ENCODE data around the gene GSTO2.

The GSTO2 gene

DNA sequence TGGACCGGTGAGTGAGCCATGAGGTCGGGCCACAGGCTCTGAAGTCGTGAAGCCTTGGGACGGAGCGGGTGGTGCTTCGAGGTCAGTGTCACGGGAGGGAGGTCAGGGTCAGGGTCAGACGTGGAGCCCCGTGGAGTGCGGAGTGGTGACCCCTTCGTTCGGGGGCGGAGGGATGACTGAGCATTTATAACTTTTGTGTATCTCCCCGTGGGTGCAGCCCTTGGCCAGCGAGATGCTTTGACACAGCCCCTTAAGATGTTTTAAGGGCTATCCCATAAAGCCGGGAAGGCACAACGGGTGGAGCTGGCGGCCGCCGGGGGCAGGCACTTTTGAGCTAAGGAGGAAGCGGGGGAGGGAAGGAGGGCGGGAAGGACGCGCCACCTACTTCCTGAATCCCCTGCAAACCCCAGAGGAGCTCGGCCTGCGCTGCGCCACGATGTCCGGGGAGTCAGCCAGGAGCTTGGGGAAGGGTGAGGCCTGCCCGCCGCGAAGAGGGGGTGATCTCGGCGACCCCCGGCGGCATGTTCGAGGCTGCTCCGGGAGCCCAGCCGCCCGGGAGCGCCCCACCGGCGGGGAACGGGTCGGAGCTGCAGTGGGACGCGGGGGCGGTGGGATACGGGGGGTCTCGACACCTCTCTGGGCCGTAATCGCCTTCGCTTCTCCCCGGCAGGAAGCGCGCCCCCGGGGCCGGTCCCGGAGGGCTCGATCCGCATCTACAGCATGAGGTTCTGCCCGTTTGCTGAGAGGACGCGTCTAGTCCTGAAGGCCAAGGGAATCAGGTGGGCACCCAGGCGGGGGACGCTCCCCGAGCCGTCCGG, 14.3 kb upstream of the GSTO2 start, which contains the start of gene GSTO1:
Gene GSTO1 (plus strand): TSS at position 400 of the 818 bp plus-strand sequence. CDS start 37 bp downstream, at position 437.
- peak; percentile 35 to 51 for DNase-seq

DNA sequence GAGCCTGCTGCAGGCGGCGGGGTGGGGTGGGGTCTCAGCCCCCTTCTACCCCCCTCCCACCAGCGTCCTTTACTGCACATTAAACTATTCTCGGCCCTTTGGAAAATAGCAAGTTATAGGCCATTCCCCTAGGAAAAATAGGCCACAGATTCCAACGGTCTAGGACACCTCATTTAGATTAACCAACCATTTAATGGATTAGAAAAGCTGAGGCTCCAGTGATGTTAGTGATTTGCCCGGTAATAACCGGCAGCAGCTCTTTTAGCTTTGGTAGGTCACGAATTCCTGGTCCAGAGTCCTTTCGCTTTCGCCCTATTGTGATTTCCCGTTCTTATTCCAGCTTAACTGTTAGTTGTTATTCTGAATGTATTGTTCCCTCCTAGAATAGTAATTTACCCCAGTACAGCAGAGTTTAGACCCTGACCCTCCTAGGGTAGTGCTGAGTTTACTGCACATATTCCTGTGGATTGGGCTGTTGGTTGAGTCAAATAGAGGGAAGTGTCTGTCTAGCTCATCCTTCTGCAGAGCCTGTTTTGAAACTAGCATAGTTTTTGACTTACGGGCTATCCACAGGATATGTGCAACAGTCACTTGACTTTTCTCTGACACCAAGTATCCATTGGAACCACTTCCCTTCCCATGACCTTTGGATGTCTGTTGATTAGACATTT, 13.5 kb upstream of the GSTO2 start:
- DNase-seq: peak in 1 of 2 donors; percentile 29

DNA sequence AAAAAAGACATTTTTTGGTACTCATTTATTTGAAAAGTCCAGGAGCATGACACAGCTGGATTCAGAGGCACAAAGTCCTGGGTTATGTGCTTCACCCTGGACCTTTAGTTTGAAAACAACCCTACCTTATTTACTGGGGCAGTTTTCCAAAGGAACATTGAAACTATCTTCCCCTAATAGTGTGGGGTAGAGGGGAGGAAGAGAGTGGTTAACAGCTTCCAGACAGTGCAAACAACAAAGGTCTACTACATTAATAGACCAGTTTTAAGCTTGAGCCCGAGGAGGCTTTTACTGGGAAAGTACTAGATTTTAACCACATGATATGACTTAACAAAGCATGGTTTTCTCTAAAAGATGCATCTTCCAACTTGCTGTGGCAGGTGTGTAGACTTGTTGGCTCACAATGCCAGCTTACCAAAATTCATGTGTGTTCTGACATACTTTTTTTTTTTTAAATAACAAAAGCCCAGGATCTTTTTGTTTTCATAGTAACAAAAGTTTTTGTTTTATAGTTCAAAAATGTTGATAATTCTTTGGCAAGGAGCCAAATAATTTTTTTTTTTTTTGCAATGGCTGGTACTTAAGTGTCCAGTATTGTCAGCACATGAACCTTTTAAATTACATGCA, 12.5 kb upstream of the GSTO2 start:
- DNase-seq: no peak

DNA sequence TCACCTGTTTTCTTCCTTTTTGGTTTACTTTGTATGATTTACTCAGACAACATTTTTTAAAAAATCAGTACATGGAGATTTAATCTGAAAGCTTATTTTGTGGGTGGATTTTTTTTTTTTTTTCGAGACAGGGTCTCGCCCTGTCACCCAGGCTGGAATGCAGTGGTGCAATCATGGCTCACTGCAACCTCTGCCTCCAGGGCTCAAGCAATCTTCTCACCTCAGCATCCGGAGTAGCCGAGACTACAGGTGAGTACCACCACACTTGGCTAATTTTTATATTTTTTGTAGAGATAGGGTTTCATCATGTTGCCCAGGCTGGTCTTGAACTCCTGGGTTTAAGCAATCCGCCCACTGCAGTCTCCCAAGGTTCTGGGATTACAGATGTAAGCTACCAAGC, 11.7 kb upstream of the GSTO2 start:
- no peak for DNase-seq

DNA sequence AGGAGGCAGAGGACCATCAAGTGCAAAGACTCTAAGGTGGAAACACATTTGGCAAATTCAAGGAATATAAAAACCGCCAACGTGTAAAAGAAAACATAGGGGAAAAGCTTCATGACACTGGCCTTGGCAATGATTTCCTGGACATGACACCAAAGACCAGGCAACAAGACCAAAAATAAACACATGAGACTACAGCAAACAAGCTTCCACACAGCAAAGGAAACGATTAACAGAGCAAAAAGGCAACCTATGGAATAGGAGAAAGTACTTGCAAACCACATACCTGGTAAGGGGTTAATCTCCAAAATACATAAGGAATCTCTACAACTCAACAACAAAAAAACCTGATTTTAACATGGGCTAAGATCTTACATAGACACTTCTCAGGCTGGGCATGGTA, 10.8 kb upstream of the GSTO2 start:
- no peak for DNase-seq

DNA sequence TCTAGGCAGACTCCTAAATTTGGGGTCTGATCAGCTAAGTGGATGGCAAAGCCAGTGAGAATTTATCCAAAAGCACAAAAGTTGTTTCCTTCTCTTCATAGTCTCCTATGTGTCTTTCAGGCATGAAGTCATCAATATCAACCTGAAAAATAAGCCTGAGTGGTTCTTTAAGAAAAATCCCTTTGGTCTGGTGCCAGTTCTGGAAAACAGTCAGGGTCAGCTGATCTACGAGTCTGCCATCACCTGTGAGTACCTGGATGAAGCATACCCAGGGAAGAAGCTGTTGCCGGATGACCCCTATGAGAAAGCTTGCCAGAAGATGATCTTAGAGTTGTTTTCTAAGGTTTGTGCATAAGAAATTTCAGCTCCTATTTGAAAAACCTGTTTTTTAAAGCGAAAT, 9.5 kb upstream of the GSTO2 start:
- no peak for DNase-seq

DNA sequence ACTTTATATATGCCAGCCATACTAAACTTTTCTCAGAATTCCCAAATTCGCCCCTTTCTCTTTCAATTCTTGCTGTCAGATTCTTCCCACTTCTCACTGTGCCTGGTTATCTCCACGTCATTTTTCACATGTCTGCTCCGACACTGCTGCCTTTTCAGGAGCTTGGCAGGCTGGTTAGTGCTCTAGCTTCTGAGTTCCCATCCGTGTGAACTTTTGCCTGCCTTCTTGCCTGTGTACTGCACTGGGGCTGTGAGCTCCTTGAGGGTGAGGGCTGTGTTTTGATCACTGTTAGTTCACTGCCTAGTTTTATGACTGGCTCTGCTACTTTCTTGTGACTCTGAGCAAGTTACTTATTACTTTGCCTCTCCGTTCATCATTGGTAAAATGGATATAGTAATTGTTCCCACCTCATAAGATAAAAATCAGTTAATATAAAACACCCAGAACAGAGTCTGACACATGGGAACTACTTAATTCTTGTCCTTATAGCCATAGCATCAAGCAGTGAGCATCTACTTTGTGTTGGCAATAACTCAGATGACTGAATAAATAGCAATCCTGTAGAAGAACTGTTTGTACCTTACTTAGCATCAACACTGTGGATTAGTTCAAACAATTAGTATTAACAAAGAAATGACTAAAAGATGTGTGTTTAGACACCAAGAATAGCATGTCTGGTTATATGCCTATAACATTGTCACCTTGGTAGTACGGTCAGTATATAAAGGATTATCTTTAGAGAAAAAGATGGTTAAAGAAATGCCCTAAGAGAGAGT, 8.8 kb upstream of the GSTO2 start:
- no peak for DNase-seq

DNA sequence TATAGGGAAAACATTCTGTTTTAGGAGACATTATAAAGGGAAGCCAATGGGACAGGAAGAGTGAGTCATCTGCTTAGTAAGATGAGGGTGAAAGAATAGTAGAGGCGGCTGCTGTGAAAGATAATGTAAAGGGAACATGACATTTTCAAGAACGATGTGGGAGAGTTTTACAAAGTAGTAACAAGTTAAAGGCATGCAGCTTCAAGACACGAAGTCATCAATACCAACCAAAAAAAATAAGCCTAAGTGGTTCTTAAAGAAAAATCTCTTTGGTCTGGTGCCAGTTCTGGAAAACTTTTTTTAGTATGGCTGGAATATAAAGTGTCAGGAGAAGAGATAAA, 8.2 kb upstream of the GSTO2 start:
- peak in 1 of 2 donors; percentile 89 for DNase-seq

DNA sequence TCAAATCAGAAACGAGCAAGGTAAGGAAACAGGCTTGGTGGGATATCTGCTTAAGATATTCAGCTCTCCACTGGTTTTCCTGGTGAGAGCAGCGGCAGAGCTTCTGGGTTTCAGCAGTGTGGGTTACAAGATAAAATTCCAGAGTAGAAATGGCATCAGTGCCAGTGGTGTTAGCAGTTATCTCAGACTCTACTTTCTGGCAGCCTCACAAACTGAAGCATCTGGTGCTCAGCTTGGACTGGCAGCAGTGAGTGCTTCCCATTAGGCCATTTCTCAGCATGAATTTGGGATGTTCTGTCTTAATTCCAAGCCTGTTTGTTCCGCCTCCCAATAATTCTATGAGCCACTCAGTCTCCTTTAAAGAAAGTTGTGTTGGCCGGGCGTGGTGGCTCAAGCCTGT, 6.9 kb upstream of the GSTO2 start:
- DNase-seq: no peak

DNA sequence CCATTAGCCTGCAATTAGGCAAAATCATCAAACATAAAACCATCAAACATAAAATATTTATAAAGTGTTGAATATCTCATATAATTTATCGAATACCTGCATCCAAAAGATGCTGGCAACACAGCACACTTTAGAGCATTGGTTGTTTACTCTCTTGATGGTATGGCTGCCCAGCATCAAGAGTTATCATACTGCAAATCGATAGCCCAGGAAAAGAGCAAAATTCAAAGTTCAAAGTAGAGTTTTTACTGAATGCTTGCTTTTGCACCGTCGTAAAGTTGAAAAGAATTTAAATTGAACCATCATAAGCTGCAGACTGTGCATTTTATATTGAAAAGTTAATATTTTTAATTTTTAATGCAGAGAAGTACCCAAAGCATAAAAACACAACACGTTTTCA, 4.2 kb upstream of the GSTO2 start:
- DNase-seq: no peak

DNA sequence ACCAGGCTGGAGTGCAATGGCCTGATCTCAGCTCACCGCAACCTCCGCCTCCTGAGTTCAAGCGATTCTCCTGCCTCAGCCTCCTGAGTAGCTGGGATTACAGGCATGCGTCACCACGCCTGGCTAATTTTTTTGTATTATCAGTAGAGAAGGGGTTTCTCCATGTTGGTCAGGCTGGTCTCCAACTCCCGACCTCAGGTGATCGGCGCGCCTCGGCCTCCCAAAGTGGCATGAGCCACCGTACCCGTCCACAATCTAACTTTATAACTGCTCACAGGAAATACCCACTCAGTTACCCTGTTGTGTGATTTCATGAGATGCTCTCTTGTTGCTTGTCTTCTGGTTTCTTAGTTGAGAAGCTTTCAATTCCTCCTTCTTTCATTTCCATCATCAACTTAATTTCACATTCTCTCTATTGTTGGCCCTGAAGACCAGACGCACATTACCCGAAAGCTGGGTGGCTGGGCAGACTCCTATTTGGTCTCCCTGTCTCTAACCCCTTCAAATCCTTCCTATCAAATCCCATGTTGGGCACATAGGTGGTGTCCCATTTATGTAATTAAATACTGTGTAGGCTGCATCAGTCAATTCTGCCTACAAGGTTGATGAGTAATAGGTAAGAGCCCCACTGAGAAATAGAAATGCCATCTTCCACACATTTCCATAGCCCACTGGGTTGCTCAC, 1.1 kb upstream of the GSTO2 start:
- no peak for DNase-seq

DNA sequence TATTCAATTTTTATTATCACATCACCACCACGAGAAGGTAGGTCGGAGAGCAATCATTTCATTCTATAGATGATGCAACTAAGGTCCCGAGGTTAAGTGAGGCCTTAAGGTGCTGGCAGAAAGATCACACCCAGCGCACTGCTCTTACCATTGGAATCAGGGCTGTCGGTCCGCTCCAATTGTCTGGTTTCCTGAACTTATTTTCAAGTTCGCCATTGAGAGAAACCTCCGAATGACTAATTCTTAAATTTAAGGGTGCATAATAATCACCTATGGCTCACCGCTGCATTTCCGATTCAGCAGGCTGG, 625 bp upstream of the GSTO2 start:
- DNase-seq: no peak

DNA sequence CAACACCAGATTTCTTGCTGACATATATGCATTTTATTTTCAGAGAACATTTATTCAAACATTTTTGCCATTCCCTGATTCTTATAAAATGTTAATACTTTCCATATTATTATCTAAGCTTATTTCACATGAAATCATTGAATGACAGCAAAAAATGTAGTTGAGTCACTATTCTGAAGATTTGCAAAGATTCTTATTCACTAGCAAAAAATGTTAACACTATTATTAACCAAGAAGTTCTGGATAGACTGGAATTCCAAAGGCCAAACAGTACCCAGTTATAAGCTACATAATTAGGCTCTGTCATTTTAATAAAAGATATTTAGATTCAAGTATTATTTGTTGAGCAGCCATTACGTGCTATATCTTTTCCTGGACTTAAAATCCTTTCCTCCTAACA, 4.3 kb downstream of the GSTO2 start:
- no peak for DNase-seq

DNA sequence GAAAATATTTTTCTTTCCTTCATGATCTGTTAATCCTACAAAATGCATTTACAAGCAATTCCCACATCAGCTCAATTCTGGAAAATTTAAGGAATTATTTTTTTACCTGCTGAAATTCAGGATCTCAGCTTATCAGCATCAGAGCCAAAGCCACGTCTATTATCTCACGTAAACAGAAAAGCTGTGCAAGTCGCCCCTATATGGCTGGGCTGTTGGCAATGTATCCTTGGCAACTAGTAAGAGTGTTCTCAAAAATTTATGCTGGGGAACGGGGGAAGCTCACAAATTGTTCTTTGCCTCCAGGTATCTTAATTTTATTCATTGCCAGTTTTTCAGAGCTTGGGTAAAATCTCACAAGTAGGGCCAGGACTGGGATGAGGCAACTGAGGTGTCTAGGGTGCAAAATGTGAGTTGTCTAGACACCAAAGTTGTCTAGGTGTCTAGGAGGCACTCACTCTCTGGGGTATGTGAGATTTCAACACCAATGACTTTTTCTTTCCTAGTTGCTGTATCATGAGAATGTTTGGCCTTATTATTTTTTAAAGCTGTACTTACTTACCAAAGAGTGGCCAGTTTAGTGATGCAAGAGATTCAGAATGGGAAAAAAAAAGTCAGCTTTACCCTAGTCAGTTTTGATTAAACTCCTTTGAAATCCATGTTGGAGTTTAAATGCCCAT, 5.1 kb downstream of the GSTO2 start:
- no peak for DNase-seq

DNA sequence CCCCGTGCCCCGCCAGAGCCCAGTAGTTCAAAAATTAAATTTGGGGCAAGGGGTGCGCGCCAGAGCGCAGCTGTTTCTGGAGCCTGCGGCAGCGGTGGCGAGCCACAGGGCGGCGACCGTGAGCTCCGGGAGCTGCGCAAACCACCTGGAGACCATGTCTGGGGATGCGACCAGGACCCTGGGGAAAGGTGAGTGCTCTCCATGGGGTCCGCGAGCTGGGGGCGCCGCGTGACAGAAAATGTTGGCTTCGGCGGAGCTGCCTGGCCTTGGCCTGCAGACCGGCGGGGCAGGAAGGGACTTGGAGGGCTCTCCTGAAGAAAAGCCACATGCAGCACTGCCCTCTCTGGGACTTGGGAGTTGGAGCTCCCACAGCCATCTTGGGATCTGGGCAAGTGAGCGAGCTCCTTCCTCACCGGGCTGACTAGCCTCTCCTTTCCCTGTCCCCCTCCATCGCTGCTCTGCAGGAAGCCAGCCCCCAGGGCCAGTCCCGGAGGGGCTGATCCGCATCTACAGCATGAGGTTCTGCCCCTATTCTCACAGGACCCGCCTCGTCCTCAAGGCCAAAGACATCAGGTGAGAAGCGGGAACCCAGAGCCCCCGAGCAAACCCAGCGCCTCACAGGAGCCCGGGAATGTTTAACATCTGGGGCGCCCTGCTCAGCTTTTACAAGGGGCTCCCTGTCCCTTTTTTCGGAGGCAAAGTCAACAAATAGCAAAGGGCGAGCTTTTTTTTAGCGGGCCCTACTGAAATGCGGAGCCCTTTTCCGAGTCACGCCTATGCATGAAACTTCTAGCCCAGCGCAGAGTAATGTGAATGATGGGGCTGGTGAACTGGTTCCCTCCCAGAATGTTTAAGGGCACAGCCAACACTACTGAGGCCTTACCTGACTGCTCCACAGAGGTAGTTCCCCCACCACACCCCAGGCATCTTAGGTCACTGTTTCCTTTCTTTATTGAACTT, 6.1 kb downstream of the GSTO2 start:
- DNase-seq: peak in 1 of 2 donors; percentile 5

DNA sequence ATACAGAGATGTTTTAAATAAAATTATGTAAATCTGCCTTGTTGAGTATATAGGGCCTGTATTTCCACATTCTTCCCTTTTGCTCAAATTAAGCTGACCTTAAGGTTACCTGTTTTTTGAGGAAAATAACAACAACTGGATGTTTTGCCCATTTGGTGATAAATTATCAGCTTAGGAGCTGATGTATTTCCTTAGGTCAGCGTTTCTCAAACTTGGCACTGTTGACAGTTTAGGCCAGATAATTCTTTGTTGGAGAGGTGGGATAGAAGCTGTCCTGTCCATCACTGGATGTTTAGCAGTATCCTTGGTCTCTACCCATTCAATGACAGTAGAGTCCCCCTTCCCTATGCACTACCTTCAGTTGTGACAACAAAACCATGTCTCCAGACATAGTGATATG, 7.2 kb downstream of the GSTO2 start:
- DNase-seq: no peak

DNA sequence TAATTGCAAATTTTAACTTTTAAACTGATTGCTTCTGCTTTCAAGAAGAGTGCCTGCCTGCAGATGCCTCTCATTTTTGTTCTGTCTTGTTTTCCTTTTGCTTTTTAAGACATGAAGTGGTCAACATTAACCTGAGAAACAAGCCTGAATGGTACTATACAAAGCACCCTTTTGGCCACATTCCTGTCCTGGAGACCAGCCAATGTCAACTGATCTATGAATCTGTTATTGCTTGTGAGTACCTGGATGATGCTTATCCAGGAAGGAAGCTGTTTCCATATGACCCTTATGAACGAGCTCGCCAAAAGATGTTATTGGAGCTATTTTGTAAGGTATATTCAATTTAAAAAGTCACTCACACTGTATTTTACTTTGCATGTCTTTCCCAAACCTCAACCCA, 8.8 kb downstream of the GSTO2 start:
- no peak for DNase-seq

DNA sequence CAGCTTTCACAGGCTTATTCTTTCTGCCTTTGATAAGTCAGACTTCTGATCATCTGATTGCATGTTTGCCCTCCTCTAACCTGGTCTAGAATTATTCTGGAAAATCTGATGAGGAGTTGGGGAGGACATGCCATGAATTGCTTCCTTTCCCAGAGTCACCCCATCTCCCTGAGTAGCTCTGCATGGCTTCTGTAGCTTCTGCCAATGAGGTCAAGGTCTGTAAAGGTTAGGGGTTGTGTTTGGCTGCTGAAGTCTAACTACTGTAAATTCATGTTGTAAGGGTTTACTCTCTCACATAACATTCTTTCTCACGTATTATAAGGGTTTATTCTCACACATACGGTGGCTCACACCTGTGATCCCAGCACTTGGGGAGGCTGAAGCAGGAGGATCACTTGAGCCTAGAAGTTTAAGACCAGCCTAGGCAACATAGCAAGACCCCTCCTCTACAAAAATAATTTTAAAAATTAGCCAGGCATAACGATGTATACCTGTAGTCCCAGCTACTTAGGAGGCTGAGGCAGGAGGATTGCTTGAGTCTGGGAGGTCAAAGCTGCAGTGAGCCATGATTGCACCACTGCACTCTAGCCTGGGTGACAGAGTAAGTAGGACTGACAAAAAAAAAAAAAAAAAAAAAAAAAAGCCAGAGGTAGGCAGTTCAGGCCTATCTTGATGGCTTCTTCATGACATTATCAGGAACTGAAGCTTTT, 10.7 kb downstream of the GSTO2 start:
- no peak for DNase-seq

DNA sequence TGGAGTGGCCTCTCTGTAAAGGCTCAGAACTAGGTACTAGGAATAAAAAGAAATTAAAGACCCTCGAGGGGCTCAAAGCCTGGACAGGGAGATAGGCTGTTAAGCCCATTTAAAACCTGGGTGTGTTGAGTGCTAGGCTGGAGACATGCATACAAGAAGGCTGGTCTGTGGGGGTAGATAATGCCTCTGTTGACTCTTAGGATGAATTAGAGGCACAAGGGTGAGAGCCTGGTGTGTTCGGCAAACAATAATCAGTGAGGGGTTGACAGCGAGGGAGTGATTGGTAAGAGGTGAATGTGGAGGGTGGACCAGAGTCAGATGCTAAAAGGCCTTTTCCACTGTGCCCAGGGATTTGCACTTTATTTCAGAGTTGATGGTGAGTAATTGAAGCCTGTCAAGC, 12.7 kb downstream of the GSTO2 start:
- DNase-seq: no peak

DNA sequence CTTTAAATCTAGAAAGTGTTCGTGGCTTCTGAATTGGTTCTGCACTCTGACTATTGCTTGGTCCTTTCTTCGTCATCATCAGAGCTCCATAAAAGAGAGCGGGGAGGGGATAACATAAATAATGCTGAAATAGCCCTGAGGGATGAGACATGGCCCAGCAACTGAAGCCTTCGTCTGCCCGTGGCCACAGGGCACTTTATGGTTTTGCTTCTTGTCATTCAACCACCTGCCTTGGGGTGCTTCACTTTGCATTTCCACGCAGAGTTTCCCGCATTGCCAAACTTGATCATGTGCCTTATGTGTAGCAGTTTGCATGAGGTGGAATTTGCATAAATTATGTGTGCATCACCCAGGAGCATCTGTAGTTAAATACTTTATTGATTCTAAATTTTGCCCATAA, 15.9 kb downstream of the GSTO2 start:
- no peak for DNase-seq
